Activated CD4-positive, CD25-positive, alpha-beta regulatory T cell treated with anti-CD3 and anti-CD28 coated beads, Interleukin-2, amount 50 U/mL, for 16 hours (primary cell): ENCODE results near the gene ATG4D.
A peak's percentile ranks its signal among the peaks of the same experiment; 100 is the strongest.

Source experiments
- DNase-seq: peaks from one replicate; pipeline ENCODE4 v3.0.0-alpha.2; 2020; ENCODE audit warnings: low read depth, low spot score

ATG4D gene

DNA sequence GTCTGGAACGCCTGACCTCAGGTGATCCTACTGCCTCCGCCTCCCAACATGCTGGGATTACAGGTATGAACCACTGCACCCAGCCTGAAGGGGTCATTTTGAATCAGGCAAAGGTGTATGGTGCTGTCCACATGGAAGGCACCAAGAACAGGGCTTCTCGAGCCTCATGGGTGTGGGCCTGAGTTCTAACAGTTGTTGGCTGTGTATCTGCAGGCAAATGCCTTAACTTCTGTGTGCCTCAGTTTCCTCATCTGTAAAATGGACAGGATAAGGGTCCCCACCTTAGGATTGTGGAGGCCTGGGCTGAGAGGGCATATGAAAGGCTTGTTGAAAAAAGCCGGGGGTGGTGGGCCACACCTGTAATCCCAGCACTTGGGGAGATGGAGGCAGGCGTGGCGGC is 34.2 kb downstream of the ATG4D start:
- DNase-seq: no peak

DNA sequence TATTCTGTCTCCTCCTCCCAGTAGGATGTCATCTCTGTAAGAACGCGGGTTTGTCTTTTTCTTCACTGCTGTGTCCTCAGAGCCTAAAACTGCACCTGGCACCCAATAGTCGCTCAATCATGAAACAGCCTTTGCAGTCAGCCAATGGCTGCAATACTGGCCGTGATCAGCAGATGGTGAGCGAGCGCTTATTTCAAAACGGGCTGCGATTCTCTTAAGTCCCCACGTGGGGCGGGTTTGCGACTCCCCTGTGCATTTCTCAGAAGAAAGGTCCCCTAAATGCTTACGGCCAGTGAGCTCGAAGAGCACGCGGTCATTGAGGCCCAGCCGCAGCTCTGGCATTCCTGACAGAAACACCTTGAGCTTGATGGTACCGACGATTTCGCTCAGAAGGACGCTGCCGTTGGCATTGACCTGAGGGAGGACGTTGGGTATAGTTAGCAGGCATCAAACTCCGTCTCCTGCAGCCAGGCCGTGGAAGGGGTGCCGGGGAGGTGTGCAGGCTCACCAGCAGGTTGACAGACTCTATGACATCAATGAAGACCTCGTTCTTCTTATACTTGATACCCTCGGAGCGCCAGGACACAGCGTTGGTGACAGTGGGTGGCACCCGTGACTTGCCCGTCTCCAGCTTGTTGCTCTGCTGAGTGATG is 37.4 kb downstream of the ATG4D start:
- DNase-seq: peak; percentile 76

DNA sequence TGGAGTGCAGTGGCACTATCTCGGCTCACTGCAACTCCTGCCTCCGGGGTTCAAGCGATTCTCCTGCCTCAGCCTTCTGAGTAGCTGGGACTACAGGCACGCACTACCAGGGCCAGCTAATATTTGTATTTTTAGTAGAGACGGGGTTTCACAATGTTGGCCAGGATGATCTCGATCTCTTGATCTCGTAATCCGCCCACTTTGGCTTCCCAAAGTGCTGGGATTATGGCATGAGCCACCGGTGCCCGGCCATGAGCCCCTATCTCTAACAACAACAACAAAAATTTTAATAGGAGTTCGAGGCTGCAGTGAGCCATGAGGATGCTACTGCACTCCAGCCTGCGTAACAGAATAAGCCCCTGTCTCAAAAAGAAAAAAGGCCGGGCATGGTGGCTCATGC is 38.4 kb downstream of the ATG4D start:
- DNase-seq: no peak

DNA sequence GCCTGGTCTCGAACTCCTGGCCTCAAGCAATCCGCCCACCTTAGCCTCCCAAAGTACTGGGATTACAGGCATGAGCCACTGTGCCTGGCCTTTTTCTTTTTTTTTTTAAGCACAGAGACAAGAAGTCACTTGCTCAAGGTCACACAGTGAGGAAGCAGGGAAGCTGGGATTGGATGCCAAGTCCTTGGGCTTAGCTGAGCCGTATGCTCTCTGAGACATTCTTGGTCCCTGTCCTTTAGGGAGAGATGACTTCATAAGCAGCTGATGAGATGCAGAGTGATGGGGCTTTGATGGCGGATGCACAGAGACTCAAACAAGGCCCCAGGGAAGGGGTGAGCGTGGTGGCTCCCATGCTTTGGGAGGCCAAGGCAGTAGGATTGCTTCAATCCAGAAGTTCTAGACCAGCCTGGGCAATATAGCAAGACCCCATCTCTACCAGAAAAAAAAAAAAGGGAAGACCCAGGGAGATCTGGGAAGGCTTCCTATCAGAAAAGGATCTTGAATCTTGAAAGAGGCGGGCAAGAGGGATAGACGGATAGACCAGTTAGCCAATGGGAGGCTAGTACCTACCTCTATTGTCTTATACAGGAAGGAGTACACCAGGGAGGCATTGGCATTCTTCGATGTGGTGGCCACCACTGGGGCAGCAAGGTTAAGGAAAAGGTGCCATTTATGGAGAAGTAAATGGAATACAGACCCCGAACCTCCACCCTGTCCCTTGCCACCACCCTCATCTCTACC is 39.5 kb downstream of the ATG4D start:
- no peak for DNase-seq

DNA sequence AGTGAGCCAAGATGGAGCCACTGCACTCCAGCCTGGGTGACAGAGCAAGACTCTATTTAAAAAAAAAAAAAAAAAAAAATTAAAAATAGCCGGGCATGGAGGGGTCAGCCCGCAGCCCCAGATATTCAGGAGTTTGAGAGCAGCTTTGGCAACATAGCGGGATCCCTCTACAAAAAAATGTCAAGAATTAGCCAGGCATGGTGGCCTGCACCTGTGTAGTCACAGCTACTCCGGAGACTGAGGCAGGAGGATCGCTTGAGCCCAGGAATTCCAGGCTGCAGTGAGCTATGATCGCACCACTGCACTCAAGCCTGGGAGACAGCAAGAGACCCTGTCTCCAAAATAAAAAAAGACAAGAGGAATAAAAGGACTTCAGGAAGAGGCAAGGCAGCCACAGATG is 42.7 kb downstream of the ATG4D start:
- DNase-seq: no peak

DNA sequence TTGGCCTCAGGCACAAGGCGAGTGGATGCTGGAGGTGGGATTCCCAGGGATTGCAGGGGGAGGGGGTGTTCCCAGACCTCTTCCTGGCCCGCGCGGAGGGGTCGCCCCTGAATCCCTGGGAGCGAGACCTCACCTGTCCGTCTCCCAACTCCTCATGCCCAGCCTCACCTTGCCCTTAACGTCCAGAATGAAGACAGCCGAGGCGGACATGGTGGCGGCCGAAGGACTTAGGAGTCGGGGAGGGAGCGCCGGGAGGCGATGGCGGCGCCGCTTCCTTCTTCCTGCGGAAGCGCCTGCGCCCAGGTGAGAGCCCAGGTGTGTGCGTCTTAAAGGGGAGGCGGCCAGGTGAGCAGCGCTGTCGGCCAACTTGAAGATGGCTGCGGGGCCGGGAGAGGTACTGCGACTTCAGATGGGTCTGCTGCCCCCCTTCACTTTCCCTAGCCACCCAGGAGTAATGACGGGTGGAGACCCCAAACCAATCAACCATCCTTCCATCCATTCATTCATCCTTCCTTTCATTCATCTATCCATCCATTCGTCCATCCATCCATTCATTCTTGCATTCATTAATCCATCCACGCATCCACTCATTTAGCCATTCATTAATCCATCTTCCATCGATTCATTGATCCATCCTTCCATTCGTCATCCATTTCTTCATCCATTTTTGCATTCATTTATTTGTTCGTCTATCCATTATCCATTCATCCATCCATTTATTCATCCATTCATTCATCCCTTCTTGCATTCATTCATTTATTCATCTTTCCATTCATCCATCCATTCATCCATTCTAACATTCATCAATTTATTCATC is 43.5 kb downstream of the ATG4D start, which contains the start of gene AP1M2:
Gene AP1M2, minus strand, starts transcription at position 291 of the 817 bp plus-strand sequence. Its CDS starts 81 bp downstream, at position 210.
- DNase-seq: no peak

DNA sequence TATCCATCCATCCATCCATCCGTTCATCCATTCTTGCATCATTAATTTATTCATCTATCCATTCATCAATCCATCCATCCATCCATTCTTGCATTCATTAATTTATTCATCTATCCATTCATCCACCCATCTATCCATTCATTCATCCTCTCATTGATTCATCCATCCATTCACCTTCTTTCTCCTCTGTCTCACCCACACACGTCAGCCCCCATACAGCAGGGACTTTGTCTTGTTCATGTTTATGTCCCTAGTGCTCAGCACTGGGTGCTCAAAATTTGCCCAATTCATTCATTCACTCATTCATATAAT is 44.1 kb downstream of the ATG4D start:
- no peak for DNase-seq

DNA sequence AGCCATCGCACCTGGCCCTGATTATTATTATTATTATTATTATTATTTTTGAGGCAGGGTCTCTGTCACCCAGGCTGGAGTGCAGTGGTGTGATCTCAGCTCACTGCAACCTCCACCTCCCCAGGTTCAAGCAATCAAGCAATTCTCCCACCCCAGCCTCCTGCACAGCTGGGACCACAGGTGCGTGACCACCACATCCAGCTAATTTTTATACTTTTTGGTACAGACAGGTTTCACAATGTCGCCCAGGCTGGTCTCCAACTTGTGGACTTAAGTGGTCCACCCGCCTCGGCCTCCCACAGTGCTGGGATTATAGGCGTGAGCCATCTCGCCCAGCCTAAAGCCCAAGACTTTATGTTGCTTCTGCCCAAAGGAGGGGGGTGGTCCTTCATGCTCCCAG is 49.4 kb downstream of the ATG4D start:
- no peak for DNase-seq

DNA sequence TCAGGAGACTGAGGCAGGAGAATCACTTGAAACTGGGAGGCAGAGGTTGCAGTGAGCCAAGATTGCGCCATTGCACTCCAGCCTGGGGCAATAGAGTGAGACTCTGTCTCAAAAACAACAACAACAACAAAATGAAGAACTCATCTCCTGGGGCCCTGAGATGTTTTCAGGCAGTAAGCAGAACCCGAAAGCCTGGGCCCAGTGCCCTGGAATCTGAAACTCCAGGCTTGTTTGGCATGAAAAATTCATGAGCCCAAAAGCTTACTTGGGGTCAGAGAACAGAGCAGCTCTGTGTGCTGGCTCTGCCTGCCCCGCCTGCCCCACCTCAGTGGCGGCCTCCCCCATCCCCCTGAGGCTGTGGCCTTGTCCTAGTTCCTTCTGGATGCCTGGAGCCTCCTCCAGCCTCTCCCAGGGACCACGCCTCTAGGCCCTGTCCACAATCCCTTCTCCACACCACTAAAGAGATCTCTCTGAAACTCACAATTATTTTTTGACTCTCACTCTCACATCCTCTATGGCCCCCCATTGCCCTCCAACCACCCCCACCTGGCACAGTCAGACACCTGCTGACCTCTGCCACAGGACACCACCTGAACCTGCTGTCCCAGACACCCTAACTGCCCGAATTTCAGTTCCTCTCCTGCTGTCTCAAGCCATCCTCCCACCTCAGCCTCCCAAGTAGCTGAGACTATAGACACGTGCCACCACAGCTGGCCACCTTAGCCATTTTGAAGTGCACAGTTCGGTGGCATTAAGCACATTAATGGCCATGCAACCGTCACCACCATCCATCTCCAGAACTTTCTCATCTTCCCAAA is 50.3 kb downstream of the ATG4D start:
- no peak for DNase-seq

DNA sequence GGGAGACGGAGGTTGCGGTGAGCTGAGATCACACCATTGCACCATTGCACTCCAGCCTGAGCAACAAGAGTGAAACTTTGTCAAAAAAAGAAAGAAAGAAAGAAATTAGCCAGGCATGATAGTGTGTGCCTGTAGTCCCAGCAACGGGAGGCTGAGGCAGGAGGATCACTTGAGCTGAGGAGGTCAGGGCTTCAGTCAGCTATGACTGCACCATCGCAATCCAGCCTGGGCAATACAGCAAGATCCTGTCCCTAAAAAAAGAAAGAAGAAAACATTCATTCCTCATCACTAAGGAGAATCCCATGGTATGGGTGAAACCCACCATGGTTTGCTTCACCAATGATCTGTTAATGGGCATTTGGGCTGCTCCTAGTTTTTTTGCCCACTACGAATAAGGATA is 56.4 kb downstream of the ATG4D start:
- no peak for DNase-seq

DNA sequence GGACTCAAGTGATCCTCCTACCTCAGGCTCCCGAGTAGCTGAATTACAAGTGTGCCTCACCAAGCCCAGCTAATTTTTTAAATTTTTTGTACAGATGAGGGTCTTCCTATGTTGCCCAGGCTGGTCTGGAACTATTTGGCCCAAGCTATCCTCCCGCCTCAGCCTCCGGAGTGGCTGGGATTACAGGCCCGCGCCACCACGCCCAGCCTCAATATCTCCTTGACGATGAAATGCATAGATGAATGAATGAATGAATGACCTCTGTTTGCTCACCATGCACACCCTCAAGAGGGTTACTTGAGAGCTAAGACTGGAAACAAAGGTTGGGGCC is 58.3 kb downstream of the ATG4D start:
- DNase-seq: no peak

DNA sequence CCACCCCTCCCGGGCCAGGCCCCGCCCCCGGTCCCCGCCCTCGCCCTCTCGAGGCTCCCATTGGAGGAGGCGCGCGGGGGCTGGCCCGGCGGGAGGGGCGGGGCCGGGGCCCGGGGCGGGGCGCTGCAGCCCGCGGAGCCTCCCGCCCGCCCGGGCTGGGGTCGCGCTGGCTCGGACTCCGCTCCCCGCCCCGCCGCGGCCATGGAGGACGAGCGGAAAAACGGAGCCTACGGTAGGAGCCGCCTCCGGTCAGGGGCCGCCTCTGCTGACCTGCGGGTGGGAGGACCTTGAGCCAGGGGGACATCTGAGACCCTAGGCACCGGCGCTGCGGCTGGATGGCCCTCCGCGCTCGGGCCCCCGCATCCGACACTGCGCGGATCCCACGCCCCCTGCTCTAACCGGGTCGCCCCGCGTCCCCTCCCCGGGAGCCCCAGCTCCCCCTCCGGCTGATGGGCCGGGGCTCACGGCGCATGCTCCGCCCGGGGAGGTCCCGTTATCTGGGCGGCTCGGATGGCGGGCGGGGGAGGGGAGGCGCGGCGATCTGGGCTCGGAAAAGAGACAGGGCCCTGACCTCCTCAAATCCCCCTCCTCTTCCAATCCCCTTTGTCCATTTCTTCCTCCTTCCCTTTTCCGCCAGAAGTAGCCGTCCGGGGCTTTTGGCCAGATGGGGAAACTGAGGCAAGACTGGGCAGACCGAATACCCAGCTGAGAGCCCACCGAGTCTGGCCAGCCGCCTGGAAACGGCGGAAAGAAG is 58.8 kb downstream of the ATG4D start:
- DNase-seq: peak; percentile 80
